K562 (cell line): ENCODE measurements around the gene CDPF1. TPM values are rescaled to one million over a fixed set of nuclear protein-coding genes. Genes with fewer than 3 reads are reported as not detected.

Experiments used
- HDAC6 ChIP-seq: IDR thresholded peaks from 2 replicates; pipeline ENCODE4 v1.6.1; 2012; ENCODE audit warnings: low read depth, mild to moderate bottlenecking, control low read depth, inconsistent platforms, low read length, moderate library complexity
- POLR3G ChIP-seq: IDR thresholded peaks from 2 replicates; pipeline ENCODE4 v1.6.1; 2011; ENCODE audit not compliant: insufficient read length, insufficient replicate concordance; ENCODE audit errors: extremely low read depth
- SMAD1 ChIP-seq: fragments of 150-350 bp; IDR thresholded peaks from 2 replicates; pipeline ENCODE4 v1.6.1; 2014; ENCODE audit warnings: low read length, low read depth; ENCODE audit not compliant: partially characterized antibody
- ZNF133 ChIP-seq: fragments of 250-450 bp; sonication (Bioruptor Pico); IDR thresholded peaks from 2 replicates; pipeline ENCODE4 v1.4.0; 2020; ENCODE audit warnings: mild to moderate bottlenecking
- ZZZ3 ChIP-seq: fragments of 450-650 bp; IDR thresholded peaks from 2 replicates; pipeline ENCODE4 v1.6.1; 2016; ENCODE audit warnings: antibody characterized with exemption, mild to moderate bottlenecking, moderate library complexity
- polyA plus RNA-seq, 8 experiments: library from polyadenylated mRNA; depleted of rRNA in 4 of 8; stranded (reverse) in 5 of 8; unstranded in 3 of 8; fragments of >200 nt; fragmentation: Nextera tagmentation in 2 of 8; fragmentation: Illumina TruSeq in 1 of 8; extraction: Ambion mirVana in 2 of 8; extraction: Trizol in 1 of 8; gene quantifications; 2 replicates each; pipeline versions ENCODE4 v1.2.1 to v1.2.3, GENCODE V29; 2011 to 2014; ENCODE audit warnings: inconsistent platforms in 1 of 8, missing spikeins in 1 of 8
- total RNA-seq, 7 experiments: library from RNA; depleted of rRNA in 6 of 7; stranded (reverse); fragments of >200 nt in 6 of 7; fragmentation: Illumina TruSeq in 2 of 7; extraction: Trizol in 2 of 7; gene quantifications; 2 replicates each; pipeline versions ENCODE4 v1.2.1 to v1.2.3, GENCODE V29; 2011 to 2021; ENCODE audit warnings: low replicate concordance in 1 of 7
- TF ChIP-seq, protein P1 (sequence below): fragments of 450-650 bp; IDR thresholded peaks from 2 replicates; pipeline ENCODE4 v1.6.1; 2016; ENCODE audit warnings: low read depth

The CDPF1 gene
- total and polyA plus RNA-seq, 9 of the 15 experiments (the other 6 are each of a cell fraction or from before 2014, with no cell fraction given): 0.84 to 19.5 (median 9.1) TPM

DNA sequence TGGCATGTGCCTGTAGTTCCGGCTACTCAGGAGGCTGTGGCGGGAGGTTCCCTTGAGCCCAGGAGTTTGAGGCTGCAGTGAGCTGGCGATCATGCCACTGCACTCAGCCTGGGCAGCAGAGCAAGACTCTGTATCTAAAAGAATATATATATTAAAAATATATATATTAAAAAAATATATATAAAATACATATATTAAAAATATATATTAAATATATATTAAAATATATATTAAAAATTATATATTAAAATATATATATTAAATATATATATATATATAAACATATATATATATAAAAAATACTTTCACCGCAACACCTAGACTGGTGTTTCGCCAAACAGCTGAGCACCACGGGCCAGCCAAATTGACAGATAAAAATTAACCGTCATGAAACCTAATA is 26.5 kb upstream of the CDPF1 start (continued):
- TF ChIP-seq, protein P1, sequence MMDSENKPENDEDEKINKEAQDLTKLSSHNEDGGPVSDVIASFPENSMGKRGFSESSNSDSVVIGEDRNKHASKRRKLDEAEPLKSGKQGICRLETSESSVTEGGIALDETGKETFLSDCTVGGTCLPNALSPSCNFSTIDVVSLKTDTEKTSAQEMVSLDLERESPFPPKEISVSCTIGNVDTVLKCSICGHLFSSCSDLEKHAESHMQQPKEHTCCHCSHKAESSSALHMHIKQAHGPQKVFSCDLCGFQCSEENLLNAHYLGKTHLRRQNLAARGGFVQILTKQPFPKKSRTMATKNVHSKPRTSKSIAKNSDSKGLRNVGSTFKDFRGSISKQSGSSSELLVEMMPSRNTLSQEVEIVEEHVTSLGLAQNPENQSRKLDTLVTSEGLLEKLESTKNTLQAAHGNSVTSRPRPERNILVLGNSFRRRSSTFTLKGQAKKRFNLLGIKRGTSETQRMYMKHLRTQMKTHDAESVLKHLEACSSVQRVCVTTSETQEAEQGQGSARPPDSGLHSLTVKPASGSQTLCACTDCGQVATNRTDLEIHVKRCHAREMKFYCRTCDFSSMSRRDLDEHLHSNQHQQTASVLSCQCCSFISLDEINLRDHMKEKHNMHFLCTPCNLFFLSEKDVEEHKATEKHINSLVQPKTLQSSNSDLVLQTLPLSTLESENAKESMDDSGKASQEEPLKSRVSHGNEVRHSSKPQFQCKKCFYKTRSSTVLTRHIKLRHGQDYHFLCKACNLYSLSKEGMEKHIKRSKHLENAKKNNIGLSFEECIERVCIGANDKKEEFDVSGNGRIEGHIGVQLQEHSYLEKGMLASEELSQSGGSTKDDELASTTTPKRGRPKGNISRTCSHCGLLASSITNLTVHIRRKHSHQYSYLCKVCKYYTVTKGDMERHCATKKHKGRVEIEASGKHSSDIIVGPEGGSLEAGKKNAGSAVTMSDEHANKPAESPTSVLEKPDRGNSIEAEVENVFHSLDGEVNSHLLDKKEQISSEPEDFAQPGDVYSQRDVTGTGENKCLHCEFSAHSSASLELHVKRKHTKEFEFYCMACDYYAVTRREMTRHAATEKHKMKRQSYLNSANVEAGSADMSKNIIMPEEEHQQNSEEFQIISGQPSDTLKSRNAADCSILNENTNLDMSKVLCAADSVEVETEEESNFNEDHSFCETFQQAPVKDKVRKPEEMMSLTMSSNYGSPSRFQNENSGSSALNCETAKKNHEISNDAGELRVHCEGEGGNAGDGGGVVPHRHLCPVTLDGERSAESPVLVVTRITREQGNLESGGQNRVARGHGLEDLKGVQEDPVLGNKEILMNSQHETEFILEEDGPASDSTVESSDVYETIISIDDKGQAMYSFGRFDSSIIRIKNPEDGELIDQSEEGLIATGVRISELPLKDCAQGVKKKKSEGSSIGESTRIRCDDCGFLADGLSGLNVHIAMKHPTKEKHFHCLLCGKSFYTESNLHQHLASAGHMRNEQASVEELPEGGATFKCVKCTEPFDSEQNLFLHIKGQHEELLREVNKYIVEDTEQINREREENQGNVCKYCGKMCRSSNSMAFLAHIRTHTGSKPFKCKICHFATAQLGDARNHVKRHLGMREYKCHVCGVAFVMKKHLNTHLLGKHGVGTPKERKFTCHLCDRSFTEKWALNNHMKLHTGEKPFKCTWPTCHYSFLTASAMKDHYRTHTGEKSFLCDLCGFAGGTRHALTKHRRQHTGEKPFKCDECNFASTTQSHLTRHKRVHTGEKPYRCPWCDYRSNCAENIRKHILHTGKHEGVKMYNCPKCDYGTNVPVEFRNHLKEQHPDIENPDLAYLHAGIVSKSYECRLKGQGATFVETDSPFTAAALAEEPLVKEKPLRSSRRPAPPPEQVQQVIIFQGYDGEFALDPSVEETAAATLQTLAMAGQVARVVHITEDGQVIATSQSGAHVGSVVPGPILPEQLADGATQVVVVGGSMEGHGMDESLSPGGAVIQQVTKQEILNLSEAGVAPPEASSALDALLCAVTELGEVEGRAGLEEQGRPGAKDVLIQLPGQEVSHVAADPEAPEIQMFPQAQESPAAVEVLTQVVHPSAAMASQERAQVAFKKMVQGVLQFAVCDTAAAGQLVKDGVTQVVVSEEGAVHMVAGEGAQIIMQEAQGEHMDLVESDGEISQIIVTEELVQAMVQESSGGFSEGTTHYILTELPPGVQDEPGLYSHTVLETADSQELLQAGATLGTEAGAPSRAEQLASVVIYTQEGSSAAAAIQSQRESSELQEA: no peak
- TF ChIP-seq SMAD1: no peak
- no peak for TF ChIP-seq POLR3G
- TF ChIP-seq ZNF133 (CRISPR knock-in tag): no peak
- TF ChIP-seq HDAC6: no peak
- TF ChIP-seq ZZZ3: no peak
